GM12864 (cell line): ENCODE data around the gene UTS2.

Experiments
- DNase-seq: peaks from one replicate; pipeline ENCODE4 v3.0.0-alpha.2; 2011; ENCODE audit warnings: low read depth
- H3K4me3 ChIP-seq: 2 replicates; pipeline ENCODE4 v1.5.1; 2011; ENCODE audit warnings: mild to moderate bottlenecking, low read depth, low read length, control low read depth
- CTCF ChIP-seq: IDR thresholded peaks from 2 replicates; pipeline ENCODE4 v1.5.1; 2011; ENCODE audit warnings: low read depth, mild to moderate bottlenecking, moderate library complexity, low read length, control low read depth, inconsistent platforms; ENCODE audit errors: missing control alignments

UTS2 gene

GRCh38 chr1:7878027-7878426 is 25.2 kb upstream of the UTS2 start:
- no peak for TF ChIP-seq CTCF
- DNase-seq: no peak
- no peak overlapping the region for H3K4me3 ChIP-seq

GRCh38 chr1:7873801-7874795 is 21.2 kb upstream of the UTS2 start:
- no peak overlapping the region for H3K4me3 ChIP-seq
- no peak for DNase-seq
- no peak for TF ChIP-seq CTCF

- no peak for DNase-seq
- H3K4me3 ChIP-seq: no peak overlapping the region
Observed at GRCh38 chr1:7871136-7871535, 18.3 kb upstream of the UTS2 start.

GRCh38 chr1:7869136-7869920 is 16.5 kb upstream of the UTS2 start:
- DNase-seq: no peak
- TF ChIP-seq CTCF: no peak
- no peak overlapping the region for H3K4me3 ChIP-seq

More at GRCh38 chr1:7871136-7871535, 18.3 kb upstream of the UTS2 start:
- no peak for TF ChIP-seq CTCF

GRCh38 chr1:7868070-7868780 is 15.4 kb upstream of the UTS2 start:
- H3K4me3 ChIP-seq: no peak overlapping the region
- DNase-seq: no peak
- no peak for TF ChIP-seq CTCF

- H3K4me3 ChIP-seq: no peak overlapping the region
- TF ChIP-seq CTCF: no peak
- no peak for DNase-seq
Observed at GRCh38 chr1:7865978-7866377, 13.1 kb upstream of the UTS2 start.
